ENCODE data around the gene C12orf42.

Gene C12orf42

GRCh38 chr12:103382119-103382518, 113.6 kb downstream of the C12orf42 start:
- ChIA-PET CTCF (no interaction called here), POLR2A (no interaction called here)
- TF ChIP-seq ELF4 (IDR thresholded peaks at IDR 0.05) (no peak), HDGF (IDR thresholded peaks at IDR 0.05; ENCODE audit: borderline replicate concordance) (no peak), TARDBP (IDR thresholded peaks at IDR 0.05) (no peak), L3MBTL2 (conservative IDR thresholded peaks at IDR 0.05) (no peak), BHLHE40 (IDR thresholded peaks at IDR 0.05; ENCODE audit: borderline replicate concordance) (no peak), CTBP1 (IDR thresholded peaks at IDR 0.05; ENCODE audit: borderline replicate concordance) (no peak)
- no peak for DNase-seq (ENCODE audit: extremely low spot score)

GRCh38 chr12:103379670-103380069, 116.1 kb downstream of the C12orf42 start:
- POLR2A ChIA-PET = no interaction called here
- no peak for TF ChIP-seq SUZ12 (IDR thresholded peaks at IDR 0.05)
- no peak for TF ChIP-seq HDGF (IDR thresholded peaks at IDR 0.05; ENCODE audit: borderline replicate concordance)
- no peak for TF ChIP-seq ZNF384 (IDR thresholded peaks at IDR 0.05)
- no peak for TF ChIP-seq ELF4 (IDR thresholded peaks at IDR 0.05)
- TF ChIP-seq CTBP1 (IDR thresholded peaks at IDR 0.05; ENCODE audit: borderline replicate concordance) = no peak
- no peak for TF ChIP-seq FOXM1 (IDR thresholded peaks at IDR 0.05; ENCODE audit: borderline replicate concordance)
- TF ChIP-seq BHLHE40 (IDR thresholded peaks at IDR 0.05; ENCODE audit: borderline replicate concordance) = no peak
- no peak for TF ChIP-seq L3MBTL2 (conservative IDR thresholded peaks at IDR 0.05)
- TF ChIP-seq NFRKB (IDR thresholded peaks at IDR 0.05) = no peak
- no peak for TF ChIP-seq LEF1 (IDR thresholded peaks at IDR 0.05; ENCODE audit: borderline replicate concordance)
- no peak for TF ChIP-seq PKNOX1 (IDR thresholded peaks at IDR 0.05)
- no peak for TF ChIP-seq FOXK2 (IDR thresholded peaks at IDR 0.05)
- no peak for TF ChIP-seq SP1 (IDR thresholded peaks at IDR 0.05)
- no peak for TF ChIP-seq TARDBP (IDR thresholded peaks at IDR 0.05)
- CTCF ChIA-PET = no interaction called here

GRCh38 chr12:103373088-103373523, 122.7 kb downstream of the C12orf42 start:
- no peak for TF ChIP-seq PKNOX1 (IDR thresholded peaks at IDR 0.05)
- no peak for TF ChIP-seq BHLHE40 (IDR thresholded peaks at IDR 0.05; ENCODE audit: borderline replicate concordance)
- no peak for TF ChIP-seq TARDBP (IDR thresholded peaks at IDR 0.05)
- no peak for TF ChIP-seq ZNF384 (IDR thresholded peaks at IDR 0.05)
- TF ChIP-seq HDGF (IDR thresholded peaks at IDR 0.05; ENCODE audit: borderline replicate concordance) = no peak
- no peak for TF ChIP-seq NFRKB (IDR thresholded peaks at IDR 0.05)
- no peak for TF ChIP-seq L3MBTL2 (conservative IDR thresholded peaks at IDR 0.05)
- TF ChIP-seq FOXA1 (IDR thresholded peaks at IDR 0.05) = no peak
- TF ChIP-seq ARNT (IDR thresholded peaks at IDR 0.05) = no peak
- TF ChIP-seq SUZ12 (IDR thresholded peaks at IDR 0.05) = no peak
- TF ChIP-seq SP1 (IDR thresholded peaks at IDR 0.05) = no peak
- no peak for TF ChIP-seq LEF1 (IDR thresholded peaks at IDR 0.05; ENCODE audit: borderline replicate concordance)
- TF ChIP-seq CTBP1 (IDR thresholded peaks at IDR 0.05; ENCODE audit: borderline replicate concordance) = no peak
- no peak for TF ChIP-seq FOXM1 (IDR thresholded peaks at IDR 0.05; ENCODE audit: borderline replicate concordance)
- TF ChIP-seq FOXK2 (IDR thresholded peaks at IDR 0.05) = no peak
- DNase-seq (ENCODE audit: extremely low spot score) = no peak
- CTCF ChIA-PET = no interaction called here
- POLR2A ChIA-PET = no interaction called here

More at GRCh38 chr12:103379670-103380069, 116.1 kb downstream of the C12orf42 start:
- DNase-seq (ENCODE audit: extremely low spot score) = no peak

GRCh38 chr12:103369929-103370328, 125.8 kb downstream of the C12orf42 start:
- TF ChIP-seq SUZ12 (IDR thresholded peaks at IDR 0.05) = no peak
- TF ChIP-seq SP1 (IDR thresholded peaks at IDR 0.05) = no peak
- no peak for TF ChIP-seq TARDBP (IDR thresholded peaks at IDR 0.05)
- TF ChIP-seq FOXA1 (IDR thresholded peaks at IDR 0.05) = no peak
- TF ChIP-seq FOXM1 (IDR thresholded peaks at IDR 0.05; ENCODE audit: borderline replicate concordance) = no peak
- TF ChIP-seq NFRKB (IDR thresholded peaks at IDR 0.05) = no peak
- TF ChIP-seq ELF4 (IDR thresholded peaks at IDR 0.05) = no peak
- TF ChIP-seq FOXK2 (IDR thresholded peaks at IDR 0.05) = no peak
- no peak for TF ChIP-seq ZNF384 (IDR thresholded peaks at IDR 0.05)
- no peak for TF ChIP-seq CTBP1 (IDR thresholded peaks at IDR 0.05; ENCODE audit: borderline replicate concordance)
- TF ChIP-seq LEF1 (IDR thresholded peaks at IDR 0.05; ENCODE audit: borderline replicate concordance) = no peak
- no peak for TF ChIP-seq L3MBTL2 (conservative IDR thresholded peaks at IDR 0.05)
- no peak for TF ChIP-seq ARNT (IDR thresholded peaks at IDR 0.05)
- TF ChIP-seq BHLHE40 (IDR thresholded peaks at IDR 0.05; ENCODE audit: borderline replicate concordance) = no peak
- no peak for TF ChIP-seq PKNOX1 (IDR thresholded peaks at IDR 0.05)
- no peak for TF ChIP-seq HDGF (IDR thresholded peaks at IDR 0.05; ENCODE audit: borderline replicate concordance)
- no peak for DNase-seq (ENCODE audit: extremely low spot score)
- ChIA-PET CTCF (no interaction called here), POLR2A (no interaction called here)

- ChIA-PET POLR2A (no interaction called here), CTCF (no interaction called here)
- no peak for DNase-seq (ENCODE audit: extremely low spot score)
- TF ChIP-seq LEF1 (IDR thresholded peaks at IDR 0.05; ENCODE audit: borderline replicate concordance) = no peak
- TF ChIP-seq PKNOX1 (IDR thresholded peaks at IDR 0.05) = peak; percentile 53; the same call in 1 of the 2 replicates
Observed at GRCh38 chr12:103368167-103368566, 127.6 kb downstream of the C12orf42 start.

- ChIA-PET POLR2A (no interaction called here), CTCF (no interaction called here)
- no peak for TF ChIP-seq CTBP1 (IDR thresholded peaks at IDR 0.05; ENCODE audit: borderline replicate concordance)
- no peak for TF ChIP-seq ARNT (IDR thresholded peaks at IDR 0.05)
- no peak for TF ChIP-seq ELF4 (IDR thresholded peaks at IDR 0.05)
- TF ChIP-seq HDGF (IDR thresholded peaks at IDR 0.05; ENCODE audit: borderline replicate concordance) = no peak
- no peak for TF ChIP-seq PKNOX1 (IDR thresholded peaks at IDR 0.05)
- no peak for TF ChIP-seq FOXM1 (IDR thresholded peaks at IDR 0.05; ENCODE audit: borderline replicate concordance)
- TF ChIP-seq FOXK2 (IDR thresholded peaks at IDR 0.05) = no peak
- TF ChIP-seq ZNF384 (IDR thresholded peaks at IDR 0.05) = no peak
- TF ChIP-seq TARDBP (IDR thresholded peaks at IDR 0.05) = no peak
- no peak for TF ChIP-seq BHLHE40 (IDR thresholded peaks at IDR 0.05; ENCODE audit: borderline replicate concordance)
- TF ChIP-seq SUZ12 (IDR thresholded peaks at IDR 0.05) = no peak
- no peak for TF ChIP-seq NFRKB (IDR thresholded peaks at IDR 0.05)
- no peak for TF ChIP-seq L3MBTL2 (conservative IDR thresholded peaks at IDR 0.05)
- TF ChIP-seq SP1 (IDR thresholded peaks at IDR 0.05) = no peak
- TF ChIP-seq LEF1 (IDR thresholded peaks at IDR 0.05; ENCODE audit: borderline replicate concordance) = no peak
- no peak for TF ChIP-seq FOXA1 (IDR thresholded peaks at IDR 0.05)
- DNase-seq (ENCODE audit: extremely low spot score) = no peak
Observed at GRCh38 chr12:103354403-103354802, 141.4 kb downstream of the C12orf42 start.
